GM19043 (cell line): ENCODE measurements around the gene ELP1.

Experiments
- ATAC-seq: cut with Tn5 transposase; IDR thresholded peaks from one replicate; pipeline ENCODE4 v1.9.1; 2021; ENCODE audit warnings: low read depth; ENCODE audit not compliant: unreplicated experiment

Gene ELP1

DNA sequence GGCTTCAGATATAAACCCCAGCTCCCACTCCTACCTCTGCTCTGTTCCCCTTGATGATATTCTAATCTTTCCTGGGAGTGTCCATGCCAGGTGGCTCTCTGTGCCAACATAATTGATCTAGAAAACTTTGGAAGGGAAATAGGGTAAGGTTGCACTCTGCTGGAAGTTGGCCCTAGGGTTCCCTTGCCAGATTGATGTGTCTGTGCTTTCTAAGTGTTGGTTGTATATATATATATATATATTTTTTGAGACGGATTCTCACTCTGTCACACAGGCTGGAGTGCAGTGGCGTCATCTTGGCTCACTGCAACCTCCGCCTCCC is 101.8 kb downstream of the ELP1 start:
- ATAC-seq: no peak

DNA sequence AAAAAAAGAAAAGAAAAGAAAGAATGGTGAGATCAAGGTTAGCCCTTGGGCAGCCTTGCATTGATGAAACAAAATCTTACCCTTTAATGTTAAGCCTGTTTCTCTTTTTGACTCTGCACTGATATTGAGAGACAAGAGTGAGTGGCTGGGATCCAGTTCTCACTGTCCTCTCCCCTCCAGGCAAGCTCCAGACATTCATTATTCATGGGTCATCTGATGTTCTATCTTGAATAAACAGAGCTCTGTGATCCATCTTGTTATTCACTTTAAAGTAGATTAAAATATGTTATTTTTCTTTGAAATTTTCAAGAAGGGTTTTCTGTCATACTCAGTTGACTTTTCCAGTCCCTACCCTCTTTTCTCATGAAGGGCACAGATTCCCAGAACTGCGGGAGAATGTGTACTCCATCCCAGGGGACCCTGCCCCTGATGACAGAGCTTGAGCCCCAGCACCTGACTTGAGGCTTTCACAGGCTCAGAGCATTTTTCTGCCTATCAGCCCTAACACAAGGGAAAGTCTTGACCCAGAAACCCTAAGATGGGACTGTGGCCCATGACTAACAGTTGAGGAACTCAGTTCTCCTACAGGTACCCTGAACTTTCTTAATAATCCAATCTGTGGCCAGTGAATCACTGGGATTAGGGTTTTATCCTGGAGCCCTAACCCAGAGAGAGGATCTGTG is 102.3 kb downstream of the ELP1 start:
- no peak for ATAC-seq

DNA sequence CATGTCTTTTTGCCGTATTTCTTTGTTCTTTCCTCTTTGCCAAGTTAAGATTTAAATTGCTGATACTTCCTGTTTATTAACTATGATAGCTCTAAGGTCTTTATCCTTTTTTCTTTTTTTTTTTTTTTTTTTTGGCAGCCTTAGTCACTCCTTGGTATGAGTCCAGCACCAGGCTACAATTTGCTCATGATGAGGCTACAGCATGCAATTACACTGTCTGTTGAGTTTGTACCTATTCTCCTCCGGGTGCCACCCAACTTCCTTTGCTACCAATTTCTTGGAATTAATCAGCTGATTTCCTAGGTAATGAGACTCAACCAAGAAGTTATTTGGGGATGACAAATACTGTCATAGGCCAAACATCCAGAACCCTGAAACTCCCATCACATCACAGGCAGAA is 103.7 kb downstream of the ELP1 start:
- no peak for ATAC-seq

DNA sequence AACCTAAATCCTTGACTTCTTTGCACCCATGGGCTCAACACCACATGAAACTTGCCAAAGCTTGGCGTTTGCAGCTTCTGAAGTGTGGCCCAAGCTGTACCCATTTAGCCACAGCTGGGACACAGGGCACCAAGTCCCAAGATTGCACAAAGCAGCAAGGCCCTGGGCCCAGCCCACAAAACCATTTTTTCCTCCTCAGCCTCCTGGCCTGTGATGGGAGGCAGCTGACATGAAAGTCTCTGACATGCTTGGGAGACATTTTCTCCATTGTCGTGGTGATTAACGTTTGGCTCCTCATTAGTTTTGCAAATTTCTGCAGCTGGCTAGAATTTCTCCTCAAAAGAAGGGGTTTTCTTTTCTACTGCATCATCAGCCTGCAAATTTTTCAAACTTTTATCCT is 110.1 kb downstream of the ELP1 start:
- ATAC-seq: no peak
